Type B pancreatic cell (in vitro differentiated cells): ENCODE results near the gene MRI1. TPM values are rescaled to one million over a fixed set of nuclear protein-coding genes. Genes with fewer than 3 reads are reported as not detected.
A peak's percentile ranks its signal among the peaks of the same experiment; 100 is the strongest.

ENCODE experiments used
- DNase-seq: peaks from one replicate; pipeline ENCODE4 v3.0.0; 2021; ENCODE audit warnings: mixed read lengths; ENCODE audit not compliant: unreplicated experiment; ENCODE audit errors: extremely low spot score
- H3K27ac Mint-ChIP-seq: 2 replicates; pipeline ENCODE4 v1.8.0; 2021; ENCODE audit warnings: mild to moderate bottlenecking, mixed read lengths
- H3K27me3 Mint-ChIP-seq: 2 replicates; pipeline ENCODE4 v1.8.0; 2021; ENCODE audit warnings: mixed read lengths
- H3K36me3 Mint-ChIP-seq: 2 replicates; pipeline ENCODE4 v1.8.0; 2021; ENCODE audit warnings: mixed read lengths
- H3K4me1 Mint-ChIP-seq: one replicate; pipeline ENCODE4 v1.8.0; 2021; ENCODE audit warnings: mixed read lengths; ENCODE audit not compliant: unreplicated experiment
- H3K4me3 Mint-ChIP-seq: 2 replicates; pipeline ENCODE4 v1.8.0; 2021; ENCODE audit warnings: mild to moderate bottlenecking, mixed read lengths
- H3K9me3 Mint-ChIP-seq: 2 replicates; pipeline ENCODE4 v1.8.0; 2021; ENCODE audit warnings: mixed read lengths
- CTCF ChIP-seq: fragments of 200-600 bp; sonication (generic); conservative IDR thresholded peaks from 2 replicates; pipeline ENCODE4 v1.5.0; 2021; ENCODE audit warnings: antibody characterized with exemption, mild to moderate bottlenecking
- total RNA-seq: library from RNA; stranded (reverse); gene quantifications from 2 replicates; pipeline ENCODE4 v1.2.1, GENCODE V29; 2021; ENCODE audit warnings: low replicate concordance

Gene MRI1
- total RNA-seq, 1 donor from 2014 or later: 27.7 TPM

DNA sequence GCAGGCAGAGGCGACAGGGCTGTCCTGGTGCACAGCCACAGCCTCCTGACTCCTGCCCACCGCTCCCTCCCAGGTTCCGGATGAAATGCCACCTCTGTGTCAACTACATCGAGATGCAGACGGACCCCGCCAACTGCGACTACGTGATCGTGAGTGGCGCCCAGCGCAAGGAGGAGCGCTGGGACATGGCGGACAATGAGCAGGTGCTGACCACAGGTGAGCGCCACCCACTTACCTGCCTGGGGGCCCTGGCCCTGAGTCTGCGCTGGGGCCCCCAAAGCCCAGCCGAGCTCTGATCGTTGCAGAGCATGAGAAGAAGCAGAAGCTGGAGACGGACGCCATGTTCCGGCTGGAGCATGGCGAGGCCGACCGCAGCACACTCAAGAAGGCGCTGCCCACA, 5.5 kb upstream of the MRI1 start:
- TF ChIP-seq CTCF: no peak
- no peaks in the 10 kb centered on the region for H3K27me3 Mint-ChIP-seq
- no peaks in the 10 kb centered on the region for H3K9me3 Mint-ChIP-seq
- no peak overlapping the region for H3K27ac Mint-ChIP-seq
- H3K4me1 Mint-ChIP-seq: no peaks in the 10 kb centered on the region
- H3K36me3 Mint-ChIP-seq: peaks cover 23% of the 10 kb centered on the region
- H3K4me3 Mint-ChIP-seq: no peak overlapping the region
- DNase-seq: no peak

- Mint-ChIP-seq H3K27me3 (no peaks in the 10 kb centered on the region), H3K9me3 (no peaks in the 10 kb centered on the region), H3K36me3 (peaks cover 13% of the 10 kb centered on the region), H3K27ac (no peak overlapping the region), H3K4me1 (peaks cover 6% of the 10 kb centered on the region), H3K4me3 (no peak overlapping the region)
- DNase-seq: no peak
- peak; percentile 30 for TF ChIP-seq CTCF
Observed at GRCh38 chr19:13761423-13761822, 2.9 kb upstream of the MRI1 start.

GRCh38 chr19:13762635-13763235, 1.6 kb upstream of the MRI1 start:
- Mint-ChIP-seq H3K9me3 (no peaks in the 10 kb centered on the region), H3K27me3 (no peaks in the 10 kb centered on the region), H3K4me3 (peak overlapping the region; percentile 82), H3K27ac (no peak overlapping the region), H3K36me3 (peaks cover 10% of the 10 kb centered on the region), H3K4me1 (peaks cover 6% of the 10 kb centered on the region)
- DNase-seq: no peak
- no peak for TF ChIP-seq CTCF

GRCh38 chr19:13763265-13763664, 1.1 kb upstream of the MRI1 start:
- Mint-ChIP-seq H3K27ac (no peak overlapping the region), H3K9me3 (no peaks in the 10 kb centered on the region), H3K4me1 (peaks cover 6% of the 10 kb centered on the region), H3K27me3 (no peaks in the 10 kb centered on the region), H3K4me3 (peak overlapping the region; percentile 71), H3K36me3 (peaks cover 7% of the 10 kb centered on the region)
- TF ChIP-seq CTCF: no peak
- DNase-seq: no peak

DNA sequence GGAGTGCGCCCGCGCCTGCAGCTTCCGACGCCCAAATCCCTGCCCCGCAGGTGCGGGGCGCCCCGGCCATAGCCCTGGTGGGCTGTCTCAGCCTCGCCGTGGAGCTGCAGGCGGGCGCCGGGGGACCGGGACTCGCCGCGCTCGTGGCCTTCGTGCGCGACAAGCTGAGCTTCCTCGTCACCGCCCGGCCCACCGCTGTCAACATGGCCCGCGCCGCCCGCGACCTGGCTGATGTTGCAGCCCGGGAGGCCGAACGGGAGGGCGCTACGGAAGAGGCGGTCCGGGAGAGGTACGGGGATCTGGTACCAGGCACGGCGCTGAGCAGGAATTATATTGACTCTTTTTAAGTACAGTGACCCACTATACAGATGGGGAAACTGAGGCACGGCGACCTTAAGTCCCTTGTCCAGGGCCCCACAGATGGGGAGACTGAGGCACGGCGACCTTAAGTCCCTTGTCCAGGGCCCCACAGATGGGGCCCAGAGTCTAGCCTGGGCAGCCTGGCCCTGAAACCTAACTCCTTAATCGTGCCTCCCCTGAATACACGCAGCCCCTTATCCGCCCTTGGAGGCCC, 586 bp downstream of the MRI1 start:
- H3K4me1 Mint-ChIP-seq: peaks cover 6% of the 10 kb centered on the region
- no peaks in the 10 kb centered on the region for H3K9me3 Mint-ChIP-seq
- no peaks in the 10 kb centered on the region for H3K27me3 Mint-ChIP-seq
- no peak for DNase-seq
- no peak for TF ChIP-seq CTCF
- peaks cover 4% of the 10 kb centered on the region for H3K36me3 Mint-ChIP-seq
- peak overlapping the region; percentile 14 for H3K27ac Mint-ChIP-seq
- peak overlapping the region; percentile 93 for H3K4me3 Mint-ChIP-seq
